ENCODE measurements around the gene ERAP2. TPM values are rescaled to one million over a fixed set of nuclear protein-coding genes. Genes with fewer than 3 reads are reported as not detected.

ERAP2 gene
- total RNA-seq, 2 donors from 2014 or later = 7.7 to 19.0 TPM

DNA sequence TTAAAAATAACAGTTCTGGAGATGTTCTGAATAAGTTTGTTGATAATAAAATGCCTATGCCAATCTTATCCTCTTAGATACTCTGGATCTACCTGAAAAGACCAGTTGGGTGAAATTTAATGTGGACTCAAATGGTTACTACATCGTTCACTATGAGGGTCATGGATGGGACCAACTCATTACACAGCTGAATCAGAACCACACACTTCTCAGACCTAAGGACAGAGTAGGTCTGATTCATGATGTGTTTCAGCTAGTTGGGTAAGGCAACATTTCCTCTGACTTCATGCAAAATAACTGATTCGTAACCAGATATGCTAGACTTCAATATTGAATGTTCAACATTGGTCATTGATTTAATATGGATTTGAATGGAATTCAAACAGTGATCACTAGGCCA lies 27.0 kb downstream of the ERAP2 start:
- intact Hi-C loops (cut with DNase I) = no loop called here
- no peak overlapping the region for H3K27ac ChIP-seq
- H3K4me3 ChIP-seq = no peak overlapping the region
- H3K36me3 ChIP-seq = no peaks in the 10 kb centered on the region
- no peaks in the 10 kb centered on the region for H3K27me3 ChIP-seq (replicated peaks; ENCODE audit: insufficient read depth)
- H3K4me1 ChIP-seq (replicated peaks) = no peaks in the 10 kb centered on the region
- no peak for TF ChIP-seq POLR2A (IDR thresholded peaks at IDR 0.05)
- no peak for TF ChIP-seq POLR2AphosphoS5 (IDR thresholded peaks at IDR 0.05)
- no peak for TF ChIP-seq CTCF (IDR thresholded peaks at IDR 0.05)
- H3K9me3 ChIP-seq = no peaks in the 10 kb centered on the region
- 96% methylated on average over 2 of the region's 2 CpGs for WGBS
- DNase-seq (ENCODE audit: low spot score) = no peak

- Histone ChIP-seq H3K4me1 (replicated peaks) (no peaks in the 10 kb centered on the region), H3K36me3 (no peaks in the 10 kb centered on the region), H3K27me3 (replicated peaks; ENCODE audit: insufficient read depth) (no peaks in the 10 kb centered on the region), H3K27ac (no peak overlapping the region), H3K4me3 (no peak overlapping the region), H3K9me3 (no peaks in the 10 kb centered on the region)
- DNase-seq (ENCODE audit: low spot score) = no peak
- intact Hi-C loops (cut with DNase I) = no loop called here
- TF ChIP-seq CTCF (IDR thresholded peaks at IDR 0.05) = no peak
- TF ChIP-seq POLR2A (IDR thresholded peaks at IDR 0.05) = no peak
- TF ChIP-seq POLR2AphosphoS5 (IDR thresholded peaks at IDR 0.05) = no peak
- 78% methylated on average over 3 of the region's 3 CpGs for WGBS
These were observed 28.0 kb downstream of the ERAP2 start for GRCh38 chr5:96904054-96904931.

DNA sequence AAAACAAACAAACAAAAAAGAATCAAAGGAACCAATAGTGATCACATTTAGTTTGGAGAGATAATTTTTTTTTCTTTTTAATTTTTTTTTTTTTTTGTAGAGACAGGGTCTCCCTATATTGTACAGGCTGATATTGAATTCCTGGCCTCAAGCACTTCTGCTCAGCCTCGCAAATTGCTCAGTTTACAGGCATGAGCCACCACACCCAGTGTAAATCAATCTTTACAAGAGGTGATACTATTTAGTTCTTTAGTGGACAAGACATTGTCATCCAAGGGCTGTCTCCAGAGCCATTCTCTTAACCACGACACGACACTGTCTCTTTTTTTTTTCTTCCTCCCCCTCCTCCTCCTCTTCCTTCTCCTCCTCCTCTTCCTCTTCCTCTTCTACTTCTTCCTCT lies 29.6 kb downstream of the ERAP2 start:
- H3K4me1 ChIP-seq (replicated peaks) = no peaks in the 10 kb centered on the region
- no peak for DNase-seq (ENCODE audit: low spot score)
- intact Hi-C loops (cut with DNase I) = no loop called here
- no peaks in the 10 kb centered on the region for H3K9me3 ChIP-seq
- WGBS = 77% methylated on average over 3 of the region's 3 CpGs
- no peaks in the 10 kb centered on the region for H3K36me3 ChIP-seq
- H3K27me3 ChIP-seq (replicated peaks; ENCODE audit: insufficient read depth) = no peaks in the 10 kb centered on the region
- TF ChIP-seq POLR2AphosphoS5 (IDR thresholded peaks at IDR 0.05) (no peak), CTCF (IDR thresholded peaks at IDR 0.05) (no peak), POLR2A (IDR thresholded peaks at IDR 0.05) (no peak)
- H3K27ac ChIP-seq = no peak overlapping the region
- no peak overlapping the region for H3K4me3 ChIP-seq

- DNase-seq (ENCODE audit: low spot score) = no peak
- intact Hi-C loops (cut with DNase I) = no loop called here
- no peaks in the 10 kb centered on the region for H3K36me3 ChIP-seq
- no peaks in the 10 kb centered on the region for H3K9me3 ChIP-seq
- TF ChIP-seq CTCF (IDR thresholded peaks at IDR 0.05) = no peak
- TF ChIP-seq POLR2AphosphoS5 (IDR thresholded peaks at IDR 0.05) = no peak
- no peak for TF ChIP-seq POLR2A (IDR thresholded peaks at IDR 0.05)
- no peaks in the 10 kb centered on the region for H3K27me3 ChIP-seq (replicated peaks; ENCODE audit: insufficient read depth)
- H3K27ac ChIP-seq = no peak overlapping the region
- H3K4me1 ChIP-seq (replicated peaks) = no peaks in the 10 kb centered on the region
- WGBS = 89% methylated on average over 4 of the region's 4 CpGs
- H3K4me3 ChIP-seq = no peak overlapping the region
These were observed 32.7 kb downstream of the ERAP2 start for GRCh38 chr5:96909003-96909402.

GRCh38 chr5:96909435-96909834 lies 33.1 kb downstream of the ERAP2 start:
- 89% methylated on average over 4 of the region's 4 CpGs for WGBS
- Histone ChIP-seq H3K4me3 (no peak overlapping the region), H3K27ac (no peak overlapping the region), H3K27me3 (replicated peaks; ENCODE audit: insufficient read depth) (no peaks in the 10 kb centered on the region), H3K4me1 (replicated peaks) (no peaks in the 10 kb centered on the region), H3K36me3 (no peaks in the 10 kb centered on the region), H3K9me3 (no peaks in the 10 kb centered on the region)
- intact Hi-C loops (cut with DNase I) = no loop called here
- TF ChIP-seq POLR2AphosphoS5 (IDR thresholded peaks at IDR 0.05) (no peak), CTCF (IDR thresholded peaks at IDR 0.05) (no peak), POLR2A (IDR thresholded peaks at IDR 0.05) (no peak)
- DNase-seq (ENCODE audit: low spot score) = no peak
